Vagina (tissue), 2 donors: Measurements from ENCODE around the gene VSTM4. TPM values are rescaled to one million over a fixed set of nuclear protein-coding genes. Genes with fewer than 3 reads are reported as not detected.

Experiments used
- DNase-seq, 2 donors: peaks; one replicate each; pipeline ENCODE4 v3.0.0-alpha.2; 2017; ENCODE audit errors: extremely low spot score in 2 of 2
- H3K27ac ChIP-seq: fragments of 200-600 bp; sonication (generic); one replicate; pipeline ENCODE4 v1.5.1; 2019
- H3K27me3 ChIP-seq: fragments of 200-600 bp; sonication (generic); one replicate; pipeline ENCODE4 v1.5.1; 2019
- H3K36me3 ChIP-seq, 2 donors: fragments of 200-600 bp; sonication (generic); one replicate each; pipeline ENCODE4 v1.5.1; 2017 to 2019
- H3K4me1 ChIP-seq: fragments of 200-600 bp; sonication (generic); one replicate; pipeline ENCODE4 v1.5.1; 2019
- H3K4me3 ChIP-seq, 2 donors: fragments of 200-600 bp; sonication (generic); 1 replicate in 1 of 2; 2 replicates in 1 of 2; pipeline ENCODE4 v1.5.1; 2016 to 2019
- H3K9me3 ChIP-seq: fragments of 200-600 bp; sonication (generic); one replicate; pipeline ENCODE4 v1.5.1; 2019
- POLR2A ChIP-seq, 2 donors: fragments of 450-650 bp; IDR thresholded peaks; one replicate each; pipeline ENCODE4 v1.6.1; 2017; ENCODE audit warnings: antibody characterized with exemption in 2 of 2, mild to moderate bottlenecking in 2 of 2, moderate library complexity in 2 of 2
- POLR2AphosphoS5 ChIP-seq, 2 donors: sonication (generic); formaldehyde crosslinking; IDR thresholded peaks; one replicate each; pipeline ENCODE4 v1.9.0; 2017; ENCODE audit warnings: antibody characterized with exemption in 2 of 2, mild to moderate bottlenecking in 2 of 2, low read depth in 1 of 2; ENCODE audit not compliant: insufficient read depth in 1 of 2
- intact Hi-C: fragments of 100-400 bp; cut with DNase I; formaldehyde crosslinking; loops from one replicate; pipeline ENCODE4 v1.15.1; 2023
- total RNA-seq: library from RNA; depleted of rRNA; stranded (reverse); fragments of >200 nt; gene quantifications from one replicate; pipeline ENCODE4 v1.2.3, GENCODE V29; 2016
- TF ChIP-seq, protein P1 (sequence below), 3 experiments: fragments of 450-650 bp in 2 of 3; fragments of 200-600 bp in 1 of 3; sonication (generic) in 1 of 3; IDR thresholded peaks; one replicate each; pipeline ENCODE4 v1.5.1; 2017 to 2019; ENCODE audit warnings: antibody characterized with exemption in 3 of 3, mild to moderate bottlenecking in 2 of 3, moderate library complexity in 2 of 3

VSTM4 gene
- total RNA-seq, 1 donor from 2014 or later: 14.0 TPM

DNA sequence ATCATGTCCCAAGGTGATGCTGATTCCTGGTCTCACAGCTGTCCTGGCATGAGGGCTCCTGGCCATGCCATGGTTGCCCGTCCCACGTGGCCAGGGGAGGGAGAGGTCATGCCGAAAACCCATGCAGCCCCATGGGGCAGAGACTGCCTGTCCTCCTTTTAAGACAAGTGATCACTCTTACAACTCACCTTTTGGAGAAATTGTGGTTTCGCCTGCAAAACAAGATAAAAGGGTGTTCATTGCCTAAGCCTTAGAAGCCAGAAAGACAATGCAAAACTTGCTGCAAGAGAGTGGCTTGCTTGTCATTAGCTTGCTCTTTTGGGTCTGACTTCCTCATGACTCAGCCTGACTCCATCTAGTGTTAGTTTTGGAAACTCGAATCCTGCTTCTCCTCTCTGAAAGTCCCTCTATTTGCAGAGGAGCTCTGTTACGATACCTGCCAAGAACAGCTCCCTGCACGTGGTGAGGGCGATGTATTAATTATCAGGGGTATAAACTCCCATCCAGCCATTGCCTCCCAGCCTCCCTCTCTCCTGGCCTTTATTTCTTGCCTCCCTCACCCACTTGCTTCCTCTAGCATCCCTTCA is 46.2 kb upstream of the VSTM4 start:
- no peaks in the 10 kb centered on the region for H3K36me3 ChIP-seq
- no peaks in the 10 kb centered on the region for H3K27me3 ChIP-seq
- DNase-seq: peak; percentile 78 to 81
- no peak overlapping the region for H3K4me3 ChIP-seq
- H3K4me1 ChIP-seq: peaks cover 3% of the 10 kb centered on the region
- no peak overlapping the region for H3K27ac ChIP-seq
- no peaks in the 10 kb centered on the region for H3K9me3 ChIP-seq
- intact Hi-C loops: loop anchor here (5.0 kb wide), 1 partner anchor 184 kb away; no protein-coding TSS in a partner anchor
- TF ChIP-seq POLR2AphosphoS5 (IDR thresholded peaks at IDR 0.05; ENCODE audit: insufficient read depth in 1 of 2, low read depth in 1 of 2): no peak
- TF ChIP-seq, protein P1, sequence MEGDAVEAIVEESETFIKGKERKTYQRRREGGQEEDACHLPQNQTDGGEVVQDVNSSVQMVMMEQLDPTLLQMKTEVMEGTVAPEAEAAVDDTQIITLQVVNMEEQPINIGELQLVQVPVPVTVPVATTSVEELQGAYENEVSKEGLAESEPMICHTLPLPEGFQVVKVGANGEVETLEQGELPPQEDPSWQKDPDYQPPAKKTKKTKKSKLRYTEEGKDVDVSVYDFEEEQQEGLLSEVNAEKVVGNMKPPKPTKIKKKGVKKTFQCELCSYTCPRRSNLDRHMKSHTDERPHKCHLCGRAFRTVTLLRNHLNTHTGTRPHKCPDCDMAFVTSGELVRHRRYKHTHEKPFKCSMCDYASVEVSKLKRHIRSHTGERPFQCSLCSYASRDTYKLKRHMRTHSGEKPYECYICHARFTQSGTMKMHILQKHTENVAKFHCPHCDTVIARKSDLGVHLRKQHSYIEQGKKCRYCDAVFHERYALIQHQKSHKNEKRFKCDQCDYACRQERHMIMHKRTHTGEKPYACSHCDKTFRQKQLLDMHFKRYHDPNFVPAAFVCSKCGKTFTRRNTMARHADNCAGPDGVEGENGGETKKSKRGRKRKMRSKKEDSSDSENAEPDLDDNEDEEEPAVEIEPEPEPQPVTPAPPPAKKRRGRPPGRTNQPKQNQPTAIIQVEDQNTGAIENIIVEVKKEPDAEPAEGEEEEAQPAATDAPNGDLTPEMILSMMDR (IDR thresholded peaks at IDR 0.05): peak in 1 of 3 experiments; percentile 17

DNA sequence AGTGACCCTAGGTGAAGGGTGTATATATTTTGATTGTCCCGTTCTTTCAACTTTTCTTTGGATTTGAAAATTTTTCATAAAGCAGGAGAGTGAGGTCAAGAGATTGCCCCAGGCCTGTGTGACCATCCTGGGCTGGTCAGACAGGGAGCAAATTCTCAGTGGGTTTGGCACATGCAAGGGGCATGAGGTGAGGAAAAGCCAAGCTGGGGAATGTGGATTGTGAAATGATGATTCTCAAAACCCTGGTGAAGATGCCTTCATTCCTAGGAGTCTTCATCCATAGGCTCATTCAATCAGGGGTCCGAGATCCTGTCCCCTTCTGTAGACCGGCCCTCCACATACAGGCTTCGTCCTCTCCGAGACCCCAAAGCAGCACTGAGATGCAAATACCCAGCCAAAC is 45.5 kb upstream of the VSTM4 start:
- peaks cover 3% of the 10 kb centered on the region for H3K4me1 ChIP-seq
- no peak overlapping the region for H3K27ac ChIP-seq
- no peaks in the 10 kb centered on the region for H3K27me3 ChIP-seq
- TF ChIP-seq POLR2AphosphoS5 (IDR thresholded peaks at IDR 0.05; ENCODE audit: insufficient read depth in 1 of 2, low read depth in 1 of 2): no peak
- no peak for TF ChIP-seq POLR2A (IDR thresholded peaks at IDR 0.05)
- TF ChIP-seq, protein P1 (IDR thresholded peaks at IDR 0.05): no peak
- H3K36me3 ChIP-seq: no peaks in the 10 kb centered on the region
- H3K4me3 ChIP-seq: no peak overlapping the region
- no peaks in the 10 kb centered on the region for H3K9me3 ChIP-seq
- DNase-seq: peak in 1 of 2 donors; percentile 64
- intact Hi-C loops: loop anchor here (5.0 kb wide), 1 partner anchor 184 kb away; no protein-coding TSS in a partner anchor

DNA sequence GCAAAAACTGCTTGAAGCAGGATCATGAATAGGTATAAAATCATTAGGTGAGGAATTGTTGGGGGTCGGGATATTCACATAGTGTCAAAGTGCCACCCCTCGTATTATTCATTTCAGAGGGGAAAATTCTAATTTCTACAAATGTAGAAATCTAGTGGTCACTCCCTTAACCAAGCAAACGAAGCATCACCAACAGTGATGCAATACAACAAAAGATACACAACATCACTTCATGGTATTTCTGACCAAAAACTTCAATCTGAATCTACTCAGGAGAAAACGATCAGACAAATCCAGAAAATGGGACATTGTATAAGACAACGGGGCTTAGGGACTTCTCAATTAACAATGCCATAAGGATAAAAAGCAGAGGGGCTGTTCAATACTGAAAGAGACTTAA is 44.8 kb upstream of the VSTM4 start:
- Histone ChIP-seq H3K36me3 (no peaks in the 10 kb centered on the region), H3K27ac (no peak overlapping the region), H3K9me3 (no peaks in the 10 kb centered on the region), H3K4me1 (peaks cover 3% of the 10 kb centered on the region), H3K27me3 (no peaks in the 10 kb centered on the region), H3K4me3 (no peak overlapping the region)
- intact Hi-C loops: loop anchor here (5.0 kb wide), 1 partner anchor 183 kb away; no protein-coding TSS in a partner anchor
- TF ChIP-seq POLR2AphosphoS5 (IDR thresholded peaks at IDR 0.05; ENCODE audit: insufficient read depth in 1 of 2, low read depth in 1 of 2) (no peak), POLR2A (IDR thresholded peaks at IDR 0.05) (no peak)
- TF ChIP-seq, protein P1 (IDR thresholded peaks at IDR 0.05): no peak
- no peak for DNase-seq

DNA sequence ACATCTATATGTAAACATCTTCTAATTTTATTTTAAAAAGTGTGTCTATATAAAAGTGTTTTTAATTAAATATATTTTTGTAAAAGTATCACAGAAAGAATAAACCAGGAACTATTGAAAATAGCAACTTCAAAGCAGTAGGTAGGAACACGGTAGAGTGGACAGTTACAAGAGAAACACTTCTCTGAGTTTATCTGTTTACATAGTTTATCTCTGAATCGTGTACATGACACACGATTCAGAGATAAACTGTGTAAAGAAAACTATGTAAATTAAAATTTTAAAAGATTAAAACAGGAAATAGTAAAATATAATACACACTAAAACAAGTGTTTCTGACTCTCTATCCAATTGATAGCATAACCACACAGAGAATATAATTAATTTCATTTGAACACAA is 43.6 kb upstream of the VSTM4 start:
- intact Hi-C loops: no loop called here
- TF ChIP-seq POLR2AphosphoS5 (IDR thresholded peaks at IDR 0.05; ENCODE audit: insufficient read depth in 1 of 2, low read depth in 1 of 2): no peak
- TF ChIP-seq, protein P1 (IDR thresholded peaks at IDR 0.05): no peak
- TF ChIP-seq POLR2A (IDR thresholded peaks at IDR 0.05): no peak

DNA sequence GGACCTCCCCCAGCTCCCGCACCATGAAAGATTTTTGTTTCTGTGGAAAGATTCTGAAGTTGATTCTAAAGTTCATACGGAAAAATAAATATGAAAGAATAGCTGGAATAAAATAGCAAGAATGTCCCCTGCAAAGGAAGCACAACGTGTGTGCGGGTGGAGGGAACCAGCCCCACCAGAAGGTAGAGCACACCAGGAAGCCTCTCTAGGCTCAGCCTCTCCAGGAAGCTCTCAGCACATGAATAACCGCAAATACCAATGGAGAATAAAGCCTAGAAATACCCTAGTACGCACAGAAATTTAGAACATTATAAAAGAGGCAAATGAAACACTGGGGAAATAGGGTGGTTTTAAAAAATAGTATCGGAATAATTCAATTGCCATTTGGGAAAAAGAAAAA is 43.1 kb upstream of the VSTM4 start:
- intact Hi-C loops: no loop called here

More for the DNA sequence above, 43.6 kb upstream of the VSTM4 start:
- Histone ChIP-seq H3K27ac (no peak overlapping the region), H3K36me3 (no peaks in the 10 kb centered on the region), H3K9me3 (no peaks in the 10 kb centered on the region), H3K27me3 (no peaks in the 10 kb centered on the region), H3K4me1 (peaks cover 3% of the 10 kb centered on the region), H3K4me3 (no peak overlapping the region)
- DNase-seq: no peak

More for the DNA sequence above, 43.1 kb upstream of the VSTM4 start:
- no peaks in the 10 kb centered on the region for H3K36me3 ChIP-seq
- DNase-seq: no peak
- no peak overlapping the region for H3K27ac ChIP-seq
- no peaks in the 10 kb centered on the region for H3K9me3 ChIP-seq
- H3K27me3 ChIP-seq: no peaks in the 10 kb centered on the region
- TF ChIP-seq POLR2A (IDR thresholded peaks at IDR 0.05): no peak
- TF ChIP-seq, protein P1 (IDR thresholded peaks at IDR 0.05): no peak
- no peak for TF ChIP-seq POLR2AphosphoS5 (IDR thresholded peaks at IDR 0.05; ENCODE audit: insufficient read depth in 1 of 2, low read depth in 1 of 2)
- H3K4me3 ChIP-seq: no peak overlapping the region
- peaks cover 3% of the 10 kb centered on the region for H3K4me1 ChIP-seq
